Loucy (cell line): ENCODE results near the gene PABPC1L.

Experiments
- CTCF ChIP-seq: fragments of 200-600 bp; sonication (generic); conservative IDR thresholded peaks from 2 replicates; pipeline ENCODE4 v1.5.1; 2014; ENCODE audit warnings: mild to moderate bottlenecking, antibody characterized with exemption, low read length
- EZH2phosphoT487 ChIP-seq: fragments of 200-600 bp; IDR thresholded peaks from 2 replicates; pipeline ENCODE4 v1.6.1; 2018; ENCODE audit warnings: antibody characterized with exemption, mild to moderate bottlenecking, moderate library complexity, borderline replicate concordance

GRCh38 chr20:44950368-44950767, 40.5 kb downstream of the PABPC1L start:
- TF ChIP-seq CTCF: no peak
- TF ChIP-seq EZH2phosphoT487: no peak
